ENCODE measurements around the gene SEPTIN10. TPM values are rescaled to one million over a fixed set of nuclear protein-coding genes. Genes with fewer than 3 reads are reported as not detected.

SEPTIN10 gene
- total RNA-seq, 1 donor from 2014 or later, result 86.1 TPM

- Mint-ChIP-seq H3K27ac (ENCODE audit: unreplicated experiment) (no peak overlapping the region), H3K4me3 (ENCODE audit: unreplicated experiment) (no peak overlapping the region), H3K9me3 (ENCODE audit: low read depth) (no peaks in the 10 kb centered on the region), H3K36me3 (ENCODE audit: low read depth) (no peaks in the 10 kb centered on the region), H3K27me3 (ENCODE audit: low read depth) (no peaks in the 10 kb centered on the region), H3K4me1 (ENCODE audit: low read depth) (peaks cover 18% of the 10 kb centered on the region)
- no peak for TF ChIP-seq CTCF (IDR thresholded peaks at IDR 0.05)
- no peak for DNase-seq (ENCODE audit: low spot score)
These were observed 87.3 kb downstream of the SEPTIN10 start for GRCh38 chr2:109526442-109526970.

DNA sequence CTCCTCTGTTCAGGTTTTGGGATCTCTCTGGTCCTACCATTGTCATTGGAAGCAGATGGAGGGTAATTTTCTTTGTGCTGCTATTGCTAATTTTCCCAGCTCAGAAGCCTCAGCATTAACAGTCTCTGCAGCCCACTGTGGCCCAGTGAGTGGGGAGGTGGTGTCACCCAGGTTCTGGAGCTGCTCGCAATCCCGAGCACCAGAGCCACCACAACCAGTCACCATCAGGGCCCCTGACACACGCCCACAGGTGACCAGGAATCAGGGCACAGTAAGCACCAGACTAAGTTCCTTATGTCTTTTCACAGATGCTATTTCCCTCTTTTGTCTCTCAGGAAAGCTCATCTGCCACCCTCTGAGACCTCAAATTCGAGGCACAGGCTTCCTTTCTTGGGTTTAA is 87.9 kb downstream of the SEPTIN10 start:
- H3K27me3 Mint-ChIP-seq (ENCODE audit: low read depth), result no peaks in the 10 kb centered on the region

DNA sequence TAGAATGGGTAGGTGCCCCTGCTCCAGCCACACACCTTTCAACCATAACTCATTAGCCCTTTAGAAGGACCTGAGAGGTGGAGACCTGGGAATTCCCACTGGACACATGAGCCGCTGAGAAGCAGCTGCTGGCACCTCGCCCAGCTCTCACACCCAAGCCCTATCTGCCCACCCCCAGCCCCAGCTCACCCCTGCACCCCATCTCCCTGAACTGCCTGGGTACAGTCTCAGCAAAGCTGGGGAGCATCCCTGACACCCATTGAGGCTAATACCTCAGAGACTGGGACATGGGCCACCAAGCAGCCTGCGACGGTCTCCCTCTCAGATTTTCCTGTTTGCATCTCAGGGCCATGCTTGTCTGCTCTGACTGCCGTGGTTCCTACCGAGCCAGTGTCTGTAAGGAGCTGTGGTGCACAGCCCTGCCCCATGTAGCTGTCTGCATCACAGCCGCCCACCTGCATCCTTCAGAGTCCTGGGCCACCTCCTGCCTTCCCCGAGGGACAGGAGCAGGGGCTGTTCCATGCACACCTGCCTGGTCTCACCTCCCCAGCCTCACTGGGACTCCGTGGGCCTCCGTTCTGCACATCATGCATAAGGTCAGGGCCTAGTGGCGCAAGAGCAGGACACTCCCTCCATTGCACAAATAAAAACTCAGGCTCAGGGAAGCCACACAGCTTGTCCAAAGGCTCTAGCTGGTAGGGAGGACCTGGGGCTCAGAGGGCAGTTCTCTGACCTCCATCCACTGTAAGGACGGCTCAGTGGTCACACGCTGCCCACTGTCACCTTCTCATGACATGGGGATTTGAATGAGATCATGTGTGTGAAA is 90.0 kb downstream of the SEPTIN10 start:
- no peaks in the 10 kb centered on the region for H3K4me1 Mint-ChIP-seq (ENCODE audit: low read depth)
- DNase-seq (ENCODE audit: low spot score), result no peak
- no peak for TF ChIP-seq CTCF (IDR thresholded peaks at IDR 0.05)
- H3K27ac Mint-ChIP-seq (ENCODE audit: unreplicated experiment), result no peak overlapping the region
- no peaks in the 10 kb centered on the region for H3K9me3 Mint-ChIP-seq (ENCODE audit: low read depth)
- no peak overlapping the region for H3K4me3 Mint-ChIP-seq (ENCODE audit: unreplicated experiment)
- no peaks in the 10 kb centered on the region for H3K27me3 Mint-ChIP-seq (ENCODE audit: low read depth)
- H3K36me3 Mint-ChIP-seq (ENCODE audit: low read depth), result no peaks in the 10 kb centered on the region

More for the DNA sequence above, 87.9 kb downstream of the SEPTIN10 start:
- H3K27ac Mint-ChIP-seq (ENCODE audit: unreplicated experiment), result no peak overlapping the region
- H3K4me1 Mint-ChIP-seq (ENCODE audit: low read depth), result peaks cover 17% of the 10 kb centered on the region
- H3K36me3 Mint-ChIP-seq (ENCODE audit: low read depth), result no peaks in the 10 kb centered on the region
- no peak for TF ChIP-seq CTCF (IDR thresholded peaks at IDR 0.05)
- DNase-seq (ENCODE audit: low spot score), result no peak
- H3K4me3 Mint-ChIP-seq (ENCODE audit: unreplicated experiment), result no peak overlapping the region
- H3K9me3 Mint-ChIP-seq (ENCODE audit: low read depth), result no peaks in the 10 kb centered on the region

DNA sequence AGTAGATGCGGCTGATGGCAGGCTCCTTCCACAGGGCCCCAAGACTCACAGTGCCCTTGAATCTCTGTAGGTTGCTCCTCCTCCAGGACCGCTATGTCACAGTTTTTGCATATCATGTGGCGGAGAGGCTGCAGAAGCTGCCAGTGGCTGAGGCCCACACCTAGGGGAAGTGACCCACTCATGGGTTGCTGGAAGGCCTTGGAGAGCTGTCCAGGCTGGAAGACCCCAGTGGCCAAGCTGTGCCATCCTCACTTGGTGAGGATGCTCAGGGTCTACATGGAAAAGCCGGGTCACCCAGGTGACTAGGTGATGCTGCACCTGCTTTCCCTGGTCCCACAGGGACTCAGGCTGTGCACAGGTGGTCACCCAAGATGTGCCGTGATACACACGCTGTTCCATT is 90.6 kb downstream of the SEPTIN10 start:
- H3K9me3 Mint-ChIP-seq (ENCODE audit: low read depth), result no peaks in the 10 kb centered on the region
- no peak overlapping the region for H3K27ac Mint-ChIP-seq (ENCODE audit: unreplicated experiment)
- no peak for TF ChIP-seq CTCF (IDR thresholded peaks at IDR 0.05)
- H3K27me3 Mint-ChIP-seq (ENCODE audit: low read depth), result no peaks in the 10 kb centered on the region
- H3K4me3 Mint-ChIP-seq (ENCODE audit: unreplicated experiment), result no peak overlapping the region
- H3K36me3 Mint-ChIP-seq (ENCODE audit: low read depth), result no peaks in the 10 kb centered on the region
- DNase-seq (ENCODE audit: low spot score), result no peak
- no peaks in the 10 kb centered on the region for H3K4me1 Mint-ChIP-seq (ENCODE audit: low read depth)

- no peak for TF ChIP-seq CTCF (IDR thresholded peaks at IDR 0.05)
- Mint-ChIP-seq H3K4me3 (ENCODE audit: unreplicated experiment) (no peak overlapping the region), H3K27me3 (ENCODE audit: low read depth) (no peaks in the 10 kb centered on the region), H3K4me1 (ENCODE audit: low read depth) (no peaks in the 10 kb centered on the region), H3K36me3 (ENCODE audit: low read depth) (no peaks in the 10 kb centered on the region), H3K9me3 (ENCODE audit: low read depth) (no peaks in the 10 kb centered on the region), H3K27ac (ENCODE audit: unreplicated experiment) (no peak overlapping the region)
- no peak for DNase-seq (ENCODE audit: low spot score)
These were observed 91.7 kb downstream of the SEPTIN10 start for GRCh38 chr2:109522063-109522374.
